Activated naive CD4-positive, alpha-beta T cell treated with anti-CD3 and anti-CD28 coated beads, Interleukin-2, amount 50 U/mL, for 16 hours (primary cell): Measurements from ENCODE around the gene SPOUT1.
"Not testable (repeated sequence)": the region's sequence is repeated elsewhere in the genome, so short reads cannot be mapped to it uniquely, and the experiment has no call there.

Source experiments
- DNase-seq: peaks from one replicate; pipeline ENCODE4 v3.0.0-alpha.2; 2020

Gene SPOUT1

GRCh38 chr9:128829477-128830251, at the start of gene SPOUT1:
Gene SPOUT1, minus strand, starts transcription at chr9:128829794. Its CDS starts 14 bp downstream, at chr9:128829780.
- peak; percentile 94 for DNase-seq

DNA sequence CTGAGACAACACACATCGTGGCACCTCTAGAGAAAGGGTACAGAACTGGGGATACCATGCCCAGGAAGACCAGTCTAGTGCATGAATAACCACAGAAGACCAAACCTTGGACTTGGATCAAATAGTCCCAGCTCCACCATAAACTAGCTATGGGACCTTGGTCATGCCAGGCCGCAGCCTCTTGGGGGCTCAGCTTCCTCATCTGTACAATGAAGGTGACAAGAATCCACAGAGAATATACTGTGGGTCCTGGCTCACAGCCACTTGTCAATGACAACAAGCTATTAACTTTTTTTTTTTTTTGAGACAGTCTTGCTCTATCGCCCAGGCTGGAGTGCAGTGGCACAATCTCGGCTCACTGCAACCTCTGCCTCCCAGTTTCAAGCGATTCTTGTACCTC, 48.3 kb upstream of the SPOUT1 start:
- no peak for DNase-seq

DNA sequence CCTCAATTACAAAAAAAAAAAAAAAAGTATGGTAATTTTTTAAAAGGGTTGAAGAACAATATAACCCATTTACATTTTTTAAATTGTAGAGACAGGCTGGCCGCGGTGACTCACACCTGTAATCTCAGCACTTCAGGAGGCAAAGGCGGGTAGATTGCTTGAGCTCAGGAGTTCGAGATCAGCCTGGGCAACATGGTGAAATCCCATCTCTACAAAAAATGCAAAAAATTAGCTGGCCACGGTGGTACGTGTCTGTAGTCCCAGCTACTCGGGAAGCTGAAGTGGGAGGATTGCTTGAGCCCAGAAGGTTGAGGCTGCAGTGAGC, 41.3 kb upstream of the SPOUT1 start:
- DNase-seq, result not testable (repeated sequence)

DNA sequence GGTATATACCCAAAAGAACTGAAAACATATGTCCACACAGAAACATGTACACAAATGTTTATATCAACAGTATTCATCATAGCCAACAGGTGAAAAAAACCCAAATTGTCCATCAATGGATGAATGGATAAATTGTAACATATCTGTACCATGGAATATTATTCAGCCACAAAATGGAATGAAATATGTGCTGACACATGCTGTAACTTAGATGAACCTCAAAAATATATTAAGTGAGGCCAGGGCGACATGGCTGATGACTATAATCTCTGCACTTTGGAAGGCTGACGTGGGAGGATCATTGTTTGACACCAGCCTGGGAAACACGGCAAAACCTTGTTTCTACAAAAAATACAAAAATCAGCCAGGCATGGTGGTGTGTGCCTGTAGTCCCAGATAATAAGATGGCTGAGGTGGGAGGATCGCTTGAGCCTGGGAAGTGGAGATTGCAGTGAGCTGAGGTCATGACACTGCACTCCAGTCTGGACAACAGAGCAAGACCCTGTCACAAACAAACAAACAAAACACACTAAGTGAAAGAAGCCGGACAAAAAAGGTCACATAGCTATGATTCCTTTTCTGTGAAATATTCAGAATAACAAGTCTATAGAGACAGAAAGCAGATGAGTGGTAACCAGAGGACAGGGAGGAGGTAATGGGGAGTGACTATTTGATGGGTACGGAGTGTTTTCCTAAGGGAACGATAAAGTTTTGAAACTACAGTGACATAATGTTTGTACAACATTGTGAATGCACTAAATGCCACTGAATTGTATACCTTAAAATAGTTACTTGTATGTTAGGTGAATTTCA, 40.7 kb upstream of the SPOUT1 start:
- DNase-seq, result no peak

- peak; percentile 85 for DNase-seq
Observed at GRCh38 chr9:128863647-128864046, 34.1 kb upstream of the SPOUT1 start.

DNA sequence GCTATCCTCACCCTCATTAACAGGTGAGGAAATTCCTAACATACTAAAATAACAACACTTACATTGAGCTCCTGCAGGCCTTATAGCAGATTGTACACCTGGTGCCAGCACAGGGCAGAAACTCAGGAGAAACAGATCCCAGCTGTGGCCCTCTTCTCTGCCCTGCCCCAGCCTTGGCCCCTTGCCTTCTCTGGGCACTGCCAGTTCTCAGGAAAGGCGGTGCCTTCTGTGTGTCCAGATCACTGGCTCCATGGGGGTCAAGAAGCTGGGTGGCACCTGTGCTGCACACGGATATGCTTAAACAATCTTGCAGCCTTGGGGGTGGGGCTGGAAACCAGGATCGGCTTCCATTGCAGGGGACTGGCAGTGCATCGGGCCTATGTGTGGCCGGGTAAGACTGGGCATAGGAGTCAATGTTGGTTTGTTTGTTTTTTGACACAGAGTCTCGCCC, 32.8 kb upstream of the SPOUT1 start:
- DNase-seq, result no peak

- DNase-seq, result no peak
Observed at GRCh38 chr9:128861501-128861900, 31.9 kb upstream of the SPOUT1 start.

DNA sequence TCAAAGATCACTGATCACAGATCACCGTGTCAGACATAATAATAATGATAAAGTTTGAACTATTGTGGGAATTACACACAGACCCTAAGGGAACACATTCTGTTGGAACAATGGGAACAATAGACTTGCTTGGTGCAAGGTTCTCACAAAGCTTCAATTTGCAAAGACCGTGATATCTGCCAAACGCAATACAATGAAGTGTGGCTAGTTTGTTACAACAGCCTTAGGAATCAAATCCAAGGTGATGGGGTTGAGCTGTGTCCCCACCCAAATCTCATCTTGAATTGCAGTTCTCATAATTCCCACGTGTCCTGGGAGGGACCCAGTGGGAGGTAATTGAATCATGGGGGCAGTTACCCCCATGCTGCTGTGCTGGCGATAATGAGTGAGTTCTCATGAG, 31.3 kb upstream of the SPOUT1 start:
- DNase-seq, result no peak

GRCh38 chr9:128858476-128858875, 28.9 kb upstream of the SPOUT1 start:
- not testable (repeated sequence) for DNase-seq

GRCh38 chr9:128854454-128854853, 24.9 kb upstream of the SPOUT1 start:
- not testable (repeated sequence) for DNase-seq

- DNase-seq, result not testable (repeated sequence)
Observed at GRCh38 chr9:128852646-128853045, 23.1 kb upstream of the SPOUT1 start.

- DNase-seq, result not testable (repeated sequence)
Observed at GRCh38 chr9:128851779-128852600, 22.4 kb upstream of the SPOUT1 start.

DNA sequence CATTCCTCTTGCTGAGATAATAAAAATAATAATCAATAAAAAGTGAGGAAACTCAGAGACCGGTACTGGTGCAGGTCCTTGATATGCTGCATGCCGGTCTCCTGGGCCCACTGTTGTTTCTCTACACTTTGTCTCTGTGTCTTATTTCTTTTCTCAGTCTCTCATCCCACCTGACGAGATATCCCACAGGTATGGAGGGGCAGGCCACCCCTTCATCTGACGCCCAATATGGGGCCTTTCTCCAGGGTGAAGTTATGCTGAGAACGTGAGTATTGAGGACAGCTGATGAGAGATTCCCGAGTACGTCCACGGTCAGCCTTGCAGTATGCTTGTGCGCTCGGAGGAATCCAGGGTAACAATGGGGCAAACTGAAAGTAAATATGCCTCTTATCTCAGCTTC, 21.4 kb upstream of the SPOUT1 start:
- not testable (repeated sequence) for DNase-seq

DNA sequence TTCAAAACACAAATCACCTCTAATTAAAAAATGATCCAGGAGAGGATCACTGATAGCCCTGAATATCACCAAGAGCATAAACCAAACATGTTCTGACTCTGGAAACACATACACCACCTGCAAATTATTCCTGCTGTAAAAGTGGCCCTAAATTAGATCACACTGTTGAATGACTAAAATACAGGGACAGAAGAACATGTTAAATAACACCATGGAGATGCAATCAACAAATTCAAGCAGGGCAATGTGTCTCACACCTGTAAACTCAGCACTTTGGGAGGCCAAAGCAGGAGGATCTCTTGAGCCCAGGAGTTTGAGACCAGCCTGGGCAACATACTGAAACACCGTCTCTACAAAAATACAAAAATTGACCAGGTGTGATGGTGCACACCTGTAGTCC, 18.2 kb upstream of the SPOUT1 start:
- DNase-seq, result no peak

DNA sequence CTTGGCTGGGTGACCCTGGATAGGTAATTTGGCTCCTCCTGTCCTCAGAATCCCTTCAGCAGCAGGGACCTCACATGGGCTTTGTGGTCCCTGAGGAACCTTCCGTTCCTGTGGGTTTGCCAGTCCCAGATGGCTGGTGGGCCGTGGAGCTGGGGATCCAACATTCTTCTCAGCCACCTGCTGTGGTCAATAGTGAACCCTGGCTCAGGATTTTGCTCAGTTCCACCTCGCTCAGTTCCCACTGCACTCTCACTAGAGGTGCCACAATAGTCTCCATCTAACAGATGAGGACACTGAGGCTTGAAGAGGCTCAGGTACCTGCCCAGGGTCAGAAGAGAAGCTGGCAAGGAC, 17.1 kb upstream of the SPOUT1 start:
- DNase-seq, result no peak

DNA sequence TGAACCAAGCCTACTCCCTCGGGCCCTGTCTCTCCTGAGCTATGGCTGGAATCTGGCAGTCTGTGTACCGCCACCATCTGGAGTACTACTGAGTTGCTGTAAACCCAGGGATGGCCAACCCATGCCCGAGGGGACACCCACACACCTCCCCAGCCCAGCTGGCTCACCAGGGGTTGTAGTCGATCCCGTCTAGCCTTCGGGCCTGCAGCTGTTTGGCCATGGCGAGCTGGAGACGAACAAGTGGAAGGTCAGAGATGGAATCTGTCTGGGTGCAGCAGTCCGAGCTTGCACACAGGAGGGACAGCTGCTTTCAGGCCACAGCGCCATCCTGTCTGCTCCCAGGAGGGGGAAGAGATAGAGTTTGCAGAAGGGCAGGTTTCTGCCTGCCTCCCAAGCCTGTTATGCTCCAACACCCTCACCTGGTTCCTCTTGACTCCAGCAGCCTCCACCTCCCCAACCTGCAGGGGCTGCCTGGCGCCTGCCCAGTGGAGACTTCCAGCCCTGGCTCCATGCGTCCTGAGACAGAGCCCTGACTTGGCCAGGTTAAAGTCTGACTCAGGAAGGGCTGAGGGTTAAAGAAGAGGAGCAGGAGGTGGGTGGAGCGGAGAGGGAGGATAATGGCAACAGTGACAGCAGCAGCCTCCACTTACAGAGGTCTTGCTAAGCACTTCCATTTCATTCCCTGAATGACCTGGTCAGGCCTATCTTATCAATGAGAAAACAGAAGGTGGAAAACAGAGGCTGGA, 15.8 kb upstream of the SPOUT1 start:
- no peak for DNase-seq

GRCh38 chr9:128843171-128843570, 13.6 kb upstream of the SPOUT1 start:
- DNase-seq, result not testable (repeated sequence)

- DNase-seq, result no peak
Observed at GRCh38 chr9:128841694-128842492, 12.3 kb upstream of the SPOUT1 start.

GRCh38 chr9:128840524-128840923, 10.9 kb upstream of the SPOUT1 start:
- no peak for DNase-seq

- DNase-seq, result no peak
Observed at GRCh38 chr9:128838338-128838737, 8.7 kb upstream of the SPOUT1 start.

- no peak for DNase-seq
Observed at GRCh38 chr9:128836509-128837145, 7.0 kb upstream of the SPOUT1 start.
